Calu3 (cell line): ENCODE data around the gene APOBEC3H. TPM values are rescaled to one million over a fixed set of nuclear protein-coding genes. Genes with fewer than 3 reads are reported as not detected.

ENCODE experiments used
- BruUV-seq: library from RNA; stranded (reverse); fragments of 400-500 nt; replicated peaks from 2 replicates; lab custom pipeline; 2021; lab: Mats Ljungman, UMichigan
- CTCF ChIA-PET: fragments of 300-600 bp; sonication (Branson Sonifier 250); formaldehyde crosslinking; loops from one replicate; lab custom pipeline; 2022; ENCODE audit warnings: antibody characterized with exemption; lab: Charles Lee
- DNase-seq: peaks from one replicate; pipeline ENCODE4 v3.0.0; 2022
- H3K27ac Mint-ChIP-seq: one replicate; pipeline ENCODE4 v1.8.0; 2022; ENCODE audit warnings: mixed read lengths; ENCODE audit not compliant: unreplicated experiment
- H3K27me3 Mint-ChIP-seq: one replicate; pipeline ENCODE4 v1.8.0; 2022; ENCODE audit warnings: mixed read lengths; ENCODE audit not compliant: unreplicated experiment
- H3K36me3 Mint-ChIP-seq: one replicate; pipeline ENCODE4 v1.8.0; 2022; ENCODE audit warnings: mild to moderate bottlenecking, moderate library complexity, mixed read lengths; ENCODE audit not compliant: insufficient read depth, unreplicated experiment
- H3K4me1 Mint-ChIP-seq: one replicate; pipeline ENCODE4 v1.8.0; 2022; ENCODE audit warnings: mild to moderate bottlenecking, low read depth, mixed read lengths; ENCODE audit not compliant: unreplicated experiment
- H3K4me3 Mint-ChIP-seq: one replicate; pipeline ENCODE4 v1.8.0; 2022; ENCODE audit warnings: mild to moderate bottlenecking, low read depth, moderate library complexity, mixed read lengths; ENCODE audit not compliant: unreplicated experiment
- H3K9me3 Mint-ChIP-seq: one replicate; pipeline ENCODE4 v1.8.0; 2022; ENCODE audit warnings: low read depth, mixed read lengths; ENCODE audit not compliant: unreplicated experiment
- CTCF ChIP-seq: fragments of 200-600 bp; IDR thresholded peaks from one replicate; pipeline ENCODE4 v1.8.0; 2022; ENCODE audit warnings: antibody characterized with exemption; ENCODE audit not compliant: unreplicated experiment
- intact Hi-C: fragments of 100-400 bp; cut with micrococcal nuclease; formaldehyde crosslinking; loops from one replicate; pipeline ENCODE4 v1.10.0; 2022; ENCODE audit not compliant: unreplicated experiment
- total RNA-seq: library from RNA; stranded (reverse); gene quantifications from 2 replicates; pipeline ENCODE4 v1.2.3, GENCODE V29; 2022

Gene APOBEC3H
- total RNA-seq, 1 experiment from 2014 or later = not detected

GRCh38 chr22:39081016-39081415, 16.0 kb upstream of the APOBEC3H start:
- Mint-ChIP-seq H3K36me3 (peaks cover 9% of the 10 kb centered on the region), H3K27me3 (no peaks in the 10 kb centered on the region), H3K9me3 (no peaks in the 10 kb centered on the region), H3K4me1 (peaks cover 7% of the 10 kb centered on the region), H3K4me3 (no peak overlapping the region), H3K27ac (no peak overlapping the region)
- no TSS peak for BruUV-seq
- intact Hi-C loops = no loop called here
- no peak for DNase-seq
- TF ChIP-seq CTCF = no peak
- CTCF ChIA-PET = interaction anchor here (0.5 kb wide), 1 partner anchor 21 kb away, joined by 4 read pairs; no protein-coding TSS in a partner anchor

GRCh38 chr22:39081598-39081997, 15.4 kb upstream of the APOBEC3H start:
- no peak overlapping the region for H3K4me3 Mint-ChIP-seq
- no peaks in the 10 kb centered on the region for H3K9me3 Mint-ChIP-seq
- H3K27ac Mint-ChIP-seq = no peak overlapping the region
- intact Hi-C loops = no loop called here
- no TSS peak for BruUV-seq
- H3K4me1 Mint-ChIP-seq = peaks cover 1% of the 10 kb centered on the region
- CTCF ChIA-PET = no interaction called here
- no peaks in the 10 kb centered on the region for H3K27me3 Mint-ChIP-seq
- H3K36me3 Mint-ChIP-seq = peaks cover 9% of the 10 kb centered on the region
- no peak for DNase-seq
- TF ChIP-seq CTCF = no peak

DNA sequence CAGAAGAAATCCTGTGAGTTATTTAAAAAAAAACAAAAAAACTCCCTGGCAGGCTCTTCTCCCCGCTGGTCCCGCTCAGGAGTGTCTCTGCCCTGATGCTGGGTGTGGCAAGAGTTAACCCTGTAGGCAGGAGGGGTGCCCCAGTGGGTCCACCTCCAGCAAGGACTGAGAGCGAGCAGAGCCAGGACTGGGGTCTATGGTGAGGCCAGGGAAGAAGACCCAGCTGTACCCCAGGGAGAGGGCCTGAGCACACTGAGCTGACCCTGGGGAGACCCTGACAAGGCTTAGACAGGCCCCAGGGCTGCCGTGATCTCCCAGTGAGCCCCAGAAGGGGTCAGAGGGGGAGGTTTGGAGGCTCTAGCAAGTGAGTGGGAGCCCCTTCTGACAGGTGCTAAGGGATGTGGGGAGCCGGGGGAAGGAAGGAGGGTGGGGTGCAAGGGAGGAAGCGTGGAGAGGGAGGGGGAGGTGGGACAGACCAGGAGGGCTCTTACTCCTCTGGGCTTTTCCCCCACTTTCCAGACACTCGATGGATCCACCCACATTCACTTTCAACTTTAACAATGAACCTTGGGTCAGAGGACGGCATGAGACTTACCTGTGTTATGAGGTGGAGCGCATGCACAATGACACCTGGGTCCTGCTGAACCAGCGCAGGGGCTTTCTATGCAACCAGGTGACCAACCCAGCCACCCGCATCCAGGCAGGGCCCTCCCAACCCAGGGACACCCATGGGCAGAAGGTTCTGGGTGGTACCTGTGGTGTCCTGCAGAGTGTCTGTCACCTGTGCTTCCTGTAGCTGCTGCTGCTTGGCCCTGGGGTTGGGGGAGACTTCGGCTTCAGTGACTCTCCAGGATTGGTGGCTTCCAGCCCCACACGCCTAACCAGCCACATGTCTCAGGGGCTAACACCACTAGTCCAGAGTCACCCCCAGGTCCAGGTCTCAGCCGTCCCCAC, 13.6 kb upstream of the APOBEC3H start:
- Mint-ChIP-seq H3K4me3 (no peak overlapping the region), H3K27me3 (no peaks in the 10 kb centered on the region), H3K9me3 (no peaks in the 10 kb centered on the region), H3K4me1 (no peaks in the 10 kb centered on the region), H3K36me3 (no peaks in the 10 kb centered on the region), H3K27ac (no peak overlapping the region)
- TF ChIP-seq CTCF = no peak
- BruUV-seq = no TSS peak
- CTCF ChIA-PET = no interaction called here
- intact Hi-C loops = no loop called here
- no peak for DNase-seq

DNA sequence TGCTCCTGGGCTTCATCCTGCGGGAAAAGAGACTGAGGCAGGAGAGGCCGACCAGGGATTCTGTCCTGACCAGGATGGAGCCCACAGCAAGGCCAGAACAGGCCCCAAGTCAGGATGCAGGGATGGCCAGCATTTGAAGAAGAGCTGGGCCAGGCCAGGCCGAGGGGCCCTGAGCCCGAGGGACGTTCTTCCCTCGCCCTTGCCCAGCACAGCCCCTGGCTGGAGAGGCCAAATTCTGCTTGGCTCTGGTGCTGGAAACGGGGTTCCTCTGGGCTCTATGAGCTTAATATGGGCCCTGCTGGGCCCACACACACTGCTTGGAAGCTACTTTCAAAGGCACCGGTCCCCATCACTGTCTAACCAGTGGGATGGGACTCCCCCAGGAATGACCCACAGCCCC, 12.4 kb upstream of the APOBEC3H start:
- no peaks in the 10 kb centered on the region for H3K4me1 Mint-ChIP-seq
- no peak overlapping the region for H3K27ac Mint-ChIP-seq
- BruUV-seq = no TSS peak
- TF ChIP-seq CTCF = no peak
- H3K4me3 Mint-ChIP-seq = no peak overlapping the region
- no peaks in the 10 kb centered on the region for H3K9me3 Mint-ChIP-seq
- CTCF ChIA-PET = no interaction called here
- no peaks in the 10 kb centered on the region for H3K27me3 Mint-ChIP-seq
- intact Hi-C loops = no loop called here
- no peaks in the 10 kb centered on the region for H3K36me3 Mint-ChIP-seq
- DNase-seq = no peak
